Glomerular visceral epithelial cell (primary cell): Measurements from ENCODE around the gene SPRN.
"Not testable (repeated sequence)": the region's sequence is repeated elsewhere in the genome, so short reads cannot be mapped to it uniquely, and the experiment has no call there.

Experiments used
- DNase-seq: peaks from one replicate; pipeline ENCODE4 v3.0.0-alpha.2; 2016; ENCODE audit errors: extremely low spot score

The SPRN gene

GRCh38 chr10:133439517-133440461 lies 15.4 kb upstream of the SPRN start:
- no peak for DNase-seq

GRCh38 chr10:133438711-133439273 lies 14.4 kb upstream of the SPRN start:
- peak; percentile 16 for DNase-seq

GRCh38 chr10:133432789-133433188 lies 8.4 kb upstream of the SPRN start:
- DNase-seq = not testable (repeated sequence)

GRCh38 chr10:133431888-133432613 lies 7.6 kb upstream of the SPRN start:
- DNase-seq = not testable (repeated sequence)

GRCh38 chr10:133429571-133429970 lies 5.1 kb upstream of the SPRN start:
- not testable (repeated sequence) for DNase-seq

- DNase-seq = not testable (repeated sequence)
Measured at GRCh38 chr10:133424102-133424501, 323 bp downstream of the SPRN start.

- DNase-seq = no peak
Measured at GRCh38 chr10:133422807-133423771, 1.3 kb downstream of the SPRN start.

GRCh38 chr10:133422223-133422806 lies 2.1 kb downstream of the SPRN start:
- no peak for DNase-seq

GRCh38 chr10:133421336-133422222 lies 2.8 kb downstream of the SPRN start:
- no peak for DNase-seq

GRCh38 chr10:133420579-133420978 lies 3.8 kb downstream of the SPRN start:
- DNase-seq = no peak

- DNase-seq = no peak
Measured at GRCh38 chr10:133420028-133420427, 4.4 kb downstream of the SPRN start.

GRCh38 chr10:133419211-133419950 lies 5.0 kb downstream of the SPRN start:
- DNase-seq = no peak

GRCh38 chr10:133418289-133418993 lies 6.0 kb downstream of the SPRN start:
- DNase-seq = no peak

GRCh38 chr10:133415752-133416151 lies 8.7 kb downstream of the SPRN start:
- DNase-seq = no peak

- DNase-seq = not testable (repeated sequence)
Measured at GRCh38 chr10:133414401-133414800, 10.0 kb downstream of the SPRN start.

GRCh38 chr10:133412381-133412711 lies 12.1 kb downstream of the SPRN start:
- DNase-seq = no peak

GRCh38 chr10:133411523-133412380 lies 12.7 kb downstream of the SPRN start:
- no peak for DNase-seq
